Loucy (cell line): Measurements from ENCODE around the gene GPR137.

Source experiments
- H2AFZ ChIP-seq: fragments of 200-600 bp; sonication (generic); 2 replicates; pipeline ENCODE4 v1.6.0; 2016; ENCODE audit warnings: antibody characterized with exemption, mild to moderate bottlenecking, low read length, moderate library complexity
- H3F3A ChIP-seq: fragments of 200-600 bp; 2 replicates; pipeline ENCODE4 v1.6.0; 2016; ENCODE audit warnings: antibody characterized with exemption, low read depth, mild to moderate bottlenecking
- H3K27me3 ChIP-seq: fragments of 200-600 bp; sonication (generic); 2 replicates; pipeline ENCODE4 v1.6.1; 2014; ENCODE audit warnings: low read length, mild to moderate bottlenecking; ENCODE audit not compliant: insufficient read depth, poor library complexity, severe bottlenecking
- H3K36me3 ChIP-seq: fragments of 200-600 bp; sonication (generic); 2 replicates; pipeline ENCODE4 v1.6.1; 2016; ENCODE audit warnings: low read length; ENCODE audit not compliant: insufficient read depth
- H3K4me1 ChIP-seq: fragments of 200-600 bp; sonication (generic); 2 replicates; pipeline ENCODE4 v1.5.1; 2014; ENCODE audit warnings: low read length, mild to moderate bottlenecking; ENCODE audit not compliant: insufficient read depth, poor library complexity, severe bottlenecking
- H3K4me2 ChIP-seq: fragments of 200-600 bp; sonication (generic); 2 replicates; pipeline ENCODE4 v1.6.0; 2014; ENCODE audit warnings: antibody characterized with exemption, low read length, low read depth, mild to moderate bottlenecking; ENCODE audit not compliant: poor library complexity, severe bottlenecking
- H3K4me3 ChIP-seq: fragments of 200-600 bp; sonication (generic); 2 replicates; pipeline ENCODE4 v1.5.1; 2014; ENCODE audit warnings: low read length, mild to moderate bottlenecking, mixed read lengths; ENCODE audit not compliant: poor library complexity, severe bottlenecking
- H3K79me2 ChIP-seq: fragments of 200-600 bp; sonication (generic); 2 replicates; pipeline ENCODE4 v1.6.1; 2014; ENCODE audit warnings: low read length; ENCODE audit not compliant: insufficient read depth
- H3K9ac ChIP-seq: fragments of 200-600 bp; sonication (generic); 2 replicates; pipeline ENCODE4 v1.6.0; 2014; ENCODE audit warnings: mild to moderate bottlenecking, low read depth, low read length, moderate library complexity; ENCODE audit not compliant: poor library complexity, severe bottlenecking
- H3K9me2 ChIP-seq: fragments of 200-600 bp; sonication (generic); replicated peaks from 2 replicates; pipeline ENCODE4 v1.6.1; 2016; ENCODE audit warnings: low read depth, low read length, mixed read lengths
- H3K9me3 ChIP-seq: fragments of 200-600 bp; sonication (generic); 2 replicates; pipeline ENCODE4 v1.6.1; 2014; ENCODE audit warnings: mild to moderate bottlenecking, antibody characterized with exemption, low read length, low read depth; ENCODE audit not compliant: insufficient read depth
- H4K20me1 ChIP-seq: fragments of 200-600 bp; sonication (generic); 2 replicates; pipeline ENCODE4 v1.6.0; 2014; ENCODE audit warnings: antibody characterized with exemption, low read length, mild to moderate bottlenecking; ENCODE audit not compliant: insufficient read depth, poor library complexity, severe bottlenecking
- CTCF ChIP-seq: fragments of 200-600 bp; sonication (generic); conservative IDR thresholded peaks from 2 replicates; pipeline ENCODE4 v1.5.1; 2014; ENCODE audit warnings: mild to moderate bottlenecking, antibody characterized with exemption, low read length
- EZH2phosphoT487 ChIP-seq: fragments of 200-600 bp; IDR thresholded peaks from 2 replicates; pipeline ENCODE4 v1.6.1; 2018; ENCODE audit warnings: antibody characterized with exemption, mild to moderate bottlenecking, moderate library complexity, borderline replicate concordance

The GPR137 gene

GRCh38 chr11:64283092-64283491, 2.6 kb upstream of the GPR137 start:
- H3K4me3 ChIP-seq, result no peak overlapping the region
- no peak overlapping the region for H3K9ac ChIP-seq
- H3K79me2 ChIP-seq, result peaks cover 10% of the 10 kb centered on the region; the same call in 1 of the 2 replicates
- H3F3A ChIP-seq, result no peaks in the 10 kb centered on the region
- no peaks in the 10 kb centered on the region for H4K20me1 ChIP-seq
- H3K4me1 ChIP-seq, result peaks cover 8% of the 10 kb centered on the region
- H3K9me2 ChIP-seq, result no peaks in the 10 kb centered on the region
- H3K27me3 ChIP-seq, result no peaks in the 10 kb centered on the region
- TF ChIP-seq CTCF (no peak), EZH2phosphoT487 (no peak)
- no peaks in the 10 kb centered on the region for H3K9me3 ChIP-seq
- no peaks in the 10 kb centered on the region for H3K36me3 ChIP-seq
- no peak overlapping the region for H2AFZ ChIP-seq
- peak overlapping the region; percentile 96 for H3K4me2 ChIP-seq

- H3K79me2 ChIP-seq, result peaks cover 10% of the 10 kb centered on the region; the same call in 1 of the 2 replicates
- H3K9me2 ChIP-seq, result no peaks in the 10 kb centered on the region
- H3K4me1 ChIP-seq, result peaks cover 8% of the 10 kb centered on the region
- H3K9me3 ChIP-seq, result no peaks in the 10 kb centered on the region
- H2AFZ ChIP-seq, result peak within 1 kb of the TSS; percentile 95
- peak within 1 kb of the TSS; percentile 96 for H3K4me2 ChIP-seq
- no peaks in the 10 kb centered on the region for H3K36me3 ChIP-seq
- H4K20me1 ChIP-seq, result no peaks in the 10 kb centered on the region
- no peaks in the 10 kb centered on the region for H3F3A ChIP-seq
- H3K4me3 ChIP-seq, result peak within 1 kb of the TSS; percentile 99
- H3K27me3 ChIP-seq, result no peaks in the 10 kb centered on the region
- peak within 1 kb of the TSS; percentile 87 for H3K9ac ChIP-seq
- TF ChIP-seq EZH2phosphoT487, result no peak
- TF ChIP-seq CTCF, result no peak
These were observed 1.3 kb upstream of the GPR137 start, which contains the start of gene BAD for GRCh38 chr11:64284048-64284961. Gene BAD (minus strand): TSS chr11:64284665. CDS start chr11:64284368, 297 bp downstream.

GRCh38 chr11:64285885-64286800, 495 bp downstream of the GPR137 start:
- no peaks in the 10 kb centered on the region for H3K27me3 ChIP-seq
- H3K36me3 ChIP-seq, result no peaks in the 10 kb centered on the region
- peak overlapping the region; percentile 87 for H3K9ac ChIP-seq
- H2AFZ ChIP-seq, result peak overlapping the region; percentile 95
- no peaks in the 10 kb centered on the region for H3F3A ChIP-seq
- H3K9me3 ChIP-seq, result no peaks in the 10 kb centered on the region
- peaks cover 8% of the 10 kb centered on the region for H3K4me1 ChIP-seq
- H4K20me1 ChIP-seq, result no peaks in the 10 kb centered on the region
- no peaks in the 10 kb centered on the region for H3K9me2 ChIP-seq
- peaks cover 10% of the 10 kb centered on the region; the same call in 1 of the 2 replicates for H3K79me2 ChIP-seq
- H3K4me3 ChIP-seq, result peak overlapping the region; percentile 99
- peak; percentile 60 for TF ChIP-seq CTCF
- TF ChIP-seq EZH2phosphoT487, result no peak
- peak overlapping the region; percentile 96 for H3K4me2 ChIP-seq
